GDM1 (cell line): Measurements from ENCODE around the gene CACNA1B.

Experiments
- DNase-seq: peaks from one replicate; lab custom pipeline; 2025; lab: John Stamatoyannopoulos, UW

The CACNA1B gene

GRCh38 chr9:137967280-137967953, 89.8 kb downstream of the CACNA1B start:
- no peak for DNase-seq

GRCh38 chr9:137968235-137968634, 90.7 kb downstream of the CACNA1B start:
- DNase-seq, result no peak

GRCh38 chr9:137969008-137969407, 91.4 kb downstream of the CACNA1B start:
- no peak for DNase-seq

- DNase-seq, result no peak
Measured at GRCh38 chr9:137969685-137970084, 92.1 kb downstream of the CACNA1B start.

- no peak for DNase-seq
Measured at GRCh38 chr9:137970098-137970497, 92.5 kb downstream of the CACNA1B start.

GRCh38 chr9:137970686-137971476, 93.3 kb downstream of the CACNA1B start:
- no peak for DNase-seq

GRCh38 chr9:137971477-137972138, 94.0 kb downstream of the CACNA1B start:
- DNase-seq, result no peak

GRCh38 chr9:137972355-137972987, 94.9 kb downstream of the CACNA1B start:
- DNase-seq, result no peak

GRCh38 chr9:137972988-137973470, 95.4 kb downstream of the CACNA1B start:
- DNase-seq, result no peak

- no peak for DNase-seq
Measured at GRCh38 chr9:137973829-137974416, 96.3 kb downstream of the CACNA1B start.

- DNase-seq, result no peak
Measured at GRCh38 chr9:137974746-137975526, 97.4 kb downstream of the CACNA1B start.

GRCh38 chr9:137975527-137975913, 97.9 kb downstream of the CACNA1B start:
- DNase-seq, result no peak

- no peak for DNase-seq
Measured at GRCh38 chr9:137975936-137976565, 98.5 kb downstream of the CACNA1B start.

GRCh38 chr9:137977571-137978261, 100.1 kb downstream of the CACNA1B start:
- no peak for DNase-seq

- DNase-seq, result no peak
Measured at GRCh38 chr9:137978262-137978714, 100.7 kb downstream of the CACNA1B start.

GRCh38 chr9:137982200-137982599, 104.6 kb downstream of the CACNA1B start:
- no peak for DNase-seq

- no peak for DNase-seq
Measured at GRCh38 chr9:137984005-137984404, 106.4 kb downstream of the CACNA1B start.

GRCh38 chr9:137984520-137985257, 107.1 kb downstream of the CACNA1B start:
- no peak for DNase-seq

GRCh38 chr9:137985637-137986071, 108.1 kb downstream of the CACNA1B start:
- no peak for DNase-seq
